GM23338 (cell line): ENCODE results near the gene SORBS2. TPM values are rescaled to one million over a fixed set of nuclear protein-coding genes. Genes with fewer than 3 reads are reported as not detected.

Experiments
- ATAC-seq: fragments of 200-7000 bp; cut with Tn5 transposase; 3 replicates; pipeline ENCODE4 v1.9.1; 2020
- DNase-seq: peaks from one replicate; pipeline ENCODE4 v3.0.0-alpha.2; 2015; ENCODE audit warnings: low spot score
- H2AFZ ChIP-seq: fragments of 200-600 bp; sonication (generic); 2 replicates; pipeline ENCODE4 v1.8.0; 2016; ENCODE audit warnings: antibody characterized with exemption, mild to moderate bottlenecking, moderate library complexity
- H3F3A ChIP-seq: fragments of 200-600 bp; sonication (generic); replicated peaks from 2 replicates; pipeline ENCODE4 v1.8.0; 2017; ENCODE audit warnings: antibody characterized with exemption, mixed run types, low read depth
- H3K27ac ChIP-seq: fragments of 200-600 bp; sonication (generic); 2 replicates; pipeline ENCODE4 v1.6.1; 2016; ENCODE audit warnings: low read depth
- H3K27me3 ChIP-seq: fragments of 200-600 bp; sonication (generic); 2 replicates; pipeline ENCODE4 v1.8.0; 2016; ENCODE audit warnings: mild to moderate bottlenecking, mixed run types, moderate library complexity; ENCODE audit not compliant: insufficient read depth
- H3K36me3 ChIP-seq: fragments of 200-600 bp; sonication (generic); 2 replicates; pipeline ENCODE4 v1.8.0; 2016; ENCODE audit warnings: mild to moderate bottlenecking; ENCODE audit not compliant: insufficient read depth
- H3K4me1 ChIP-seq: fragments of 200-600 bp; sonication (generic); 2 replicates; pipeline ENCODE4 v1.8.0; 2016; ENCODE audit warnings: mild to moderate bottlenecking, moderate library complexity; ENCODE audit not compliant: insufficient read depth
- H3K4me2 ChIP-seq: fragments of 200-600 bp; sonication (generic); 2 replicates; pipeline ENCODE4 v1.7.1; 2017; ENCODE audit warnings: mixed run types
- H3K4me3 ChIP-seq: fragments of 200-600 bp; sonication (generic); 2 replicates; pipeline ENCODE4 v1.6.1; 2016; ENCODE audit warnings: mixed run types
- H3K79me2 ChIP-seq: fragments of 200-600 bp; sonication (generic); replicated peaks from 2 replicates; pipeline ENCODE4 v1.8.0; 2017; ENCODE audit warnings: mild to moderate bottlenecking; ENCODE audit not compliant: insufficient read depth
- H3K9me2 ChIP-seq: fragments of 200-600 bp; sonication (generic); 2 replicates; pipeline ENCODE4 v1.8.0; 2017; ENCODE audit not compliant: insufficient read depth
- H4K20me1 ChIP-seq: fragments of 200-600 bp; sonication (generic); replicated peaks from 2 replicates; pipeline ENCODE4 v1.8.0; 2017; ENCODE audit warnings: mild to moderate bottlenecking; ENCODE audit not compliant: insufficient read depth
- H3K27ac Mint-ChIP-seq: 2 replicates; pipeline ENCODE4 v1.8.0; 2020; ENCODE audit warnings: inconsistent platforms, mild to moderate bottlenecking, moderate library complexity, mixed read lengths
- H3K27me3 Mint-ChIP-seq: 3 replicates; pipeline ENCODE4 v1.8.0; 2022; ENCODE audit warnings: low read depth, mild to moderate bottlenecking, moderate library complexity, mixed read lengths, inconsistent platforms; ENCODE audit not compliant: insufficient read depth, poor library complexity
- H3K36me3 Mint-ChIP-seq: 3 replicates; pipeline ENCODE4 v1.8.0; 2021; ENCODE audit warnings: low read depth, mild to moderate bottlenecking, inconsistent platforms, moderate library complexity, mixed read lengths
- H3K4me1 Mint-ChIP-seq: 3 replicates; pipeline ENCODE4 v1.8.0; 2020; ENCODE audit warnings: mild to moderate bottlenecking, inconsistent platforms, mixed read lengths
- H3K4me3 Mint-ChIP-seq: 3 replicates; pipeline ENCODE4 v1.8.0; 2021; ENCODE audit warnings: moderate library complexity, mild to moderate bottlenecking, inconsistent platforms, mixed read lengths
- H3K9me3 Mint-ChIP-seq: 3 replicates; pipeline ENCODE4 v1.8.0; 2020; ENCODE audit warnings: moderate library complexity, mild to moderate bottlenecking, inconsistent platforms, mixed read lengths
- CREB1 ChIP-seq: fragments of 250-450 bp; sonication (Bioruptor Pico); IDR thresholded peaks from 2 replicates; pipeline ENCODE4 v1.5.0; 2020; ENCODE audit warnings: low read depth, mild to moderate bottlenecking, moderate library complexity
- ETS1 ChIP-seq: IDR thresholded peaks from 2 replicates; pipeline ENCODE4 v1.6.1; 2016; ENCODE audit warnings: antibody characterized with exemption
- JUNB ChIP-seq: IDR thresholded peaks from one replicate; pipeline ENCODE4 v1.6.1; 2016; ENCODE audit warnings: antibody characterized with exemption; ENCODE audit not compliant: unreplicated experiment
- NANOG ChIP-seq: IDR thresholded peaks from 2 replicates; pipeline ENCODE4 v1.6.1; 2016; ENCODE audit warnings: antibody characterized with exemption, borderline replicate concordance
- POLR2AphosphoS5 ChIP-seq: IDR thresholded peaks from 2 replicates; pipeline ENCODE4 v1.6.1; 2016; ENCODE audit warnings: antibody characterized with exemption, low read depth
- ZNF331 ChIP-seq: fragments of 250-450 bp; sonication (Bioruptor Pico); IDR thresholded peaks from 2 replicates; pipeline ENCODE4 v1.5.0; 2020; ENCODE audit warnings: low read depth, mild to moderate bottlenecking, moderate library complexity
- ZNF462 ChIP-seq: fragments of 250-450 bp; sonication (Bioruptor Pico); IDR thresholded peaks from 2 replicates; pipeline ENCODE4 v1.5.0; 2020; ENCODE audit warnings: mild to moderate bottlenecking, moderate library complexity
- polyA plus RNA-seq: library from polyadenylated mRNA; unstranded; fragments of >200 nt; fragmentation: Nextera tagmentation; extraction: Ambion mirVana; gene quantifications from 2 replicates; pipeline ENCODE4 v1.2.1, GENCODE V29; 2016
- total RNA-seq: library from RNA; depleted of rRNA; stranded (reverse); fragments of >200 nt; shearing (Covaris generic); gene quantifications from 2 replicates; pipeline ENCODE4 v1.2.3, GENCODE V29; 2014

The SORBS2 gene
- total and polyA plus RNA-seq, 2 experiments from 2014 or later: 17.8 to 27.6 TPM

- peak overlapping the region; percentile 99 for H3K27ac ChIP-seq
- H3K27me3 Mint-ChIP-seq: peaks cover 2% of the 10 kb centered on the region
- ATAC-seq (no peak; the same call in 2 of the 3 replicates), DNase-seq (no peak)
- peaks cover 3% of the 10 kb centered on the region; the same call in 1 of the 3 replicates for H3K9me3 Mint-ChIP-seq
- H3K36me3 Mint-ChIP-seq: peaks cover 8% of the 10 kb centered on the region
- peaks cover 37% of the 10 kb centered on the region for H3K4me1 ChIP-seq
- H2AFZ ChIP-seq: no peak overlapping the region
- H3K36me3 ChIP-seq: no peaks in the 10 kb centered on the region
- H3K4me3 Mint-ChIP-seq: no peak overlapping the region; the same call in 2 of the 3 replicates
- H3K4me1 Mint-ChIP-seq: peaks cover 30% of the 10 kb centered on the region
- H3K4me2 ChIP-seq: peak overlapping the region; percentile 1
- H4K20me1 ChIP-seq: no peaks in the 10 kb centered on the region
- H3F3A ChIP-seq: peaks cover 16% of the 10 kb centered on the region
- no peak overlapping the region for H3K27ac Mint-ChIP-seq
- no peaks in the 10 kb centered on the region for H3K79me2 ChIP-seq
- no peak for TF ChIP-seq NANOG
- 0 out of 2 replicates have a peak, but pooled peaks have one; percentile 9 for TF ChIP-seq POLR2AphosphoS5
- no peak overlapping the region for H3K4me3 ChIP-seq
- no peaks in the 10 kb centered on the region for H3K27me3 ChIP-seq
- H3K9me2 ChIP-seq: no peaks in the 10 kb centered on the region
These were observed 26.7 kb upstream of the SORBS2 start for GRCh38 chr4:185838514-185839193.

- H3K27ac Mint-ChIP-seq: no peak overlapping the region
- peaks cover 2% of the 10 kb centered on the region for H3K27me3 Mint-ChIP-seq
- no peak overlapping the region for H2AFZ ChIP-seq
- TF ChIP-seq JUNB (no peak), POLR2AphosphoS5 (peak; percentile 36; the same call in 1 of the 2 replicates)
- peak overlapping the region; percentile 99 for H3K27ac ChIP-seq
- H4K20me1 ChIP-seq: no peaks in the 10 kb centered on the region
- no peaks in the 10 kb centered on the region for H3K9me2 ChIP-seq
- H3K79me2 ChIP-seq: no peaks in the 10 kb centered on the region
- H3K4me3 Mint-ChIP-seq: peak overlapping the region; percentile 8; the same call in 1 of the 3 replicates
- no peaks in the 10 kb centered on the region for H3K27me3 ChIP-seq
- no peak overlapping the region for H3K4me3 ChIP-seq
- DNase-seq: peak; percentile 76
- peaks cover 16% of the 10 kb centered on the region for H3F3A ChIP-seq
- H3K4me1 ChIP-seq: peaks cover 36% of the 10 kb centered on the region
- peaks cover 8% of the 10 kb centered on the region for H3K36me3 Mint-ChIP-seq
- peak; percentile 59 for ATAC-seq
- H3K4me2 ChIP-seq: peak overlapping the region; percentile 1
- H3K36me3 ChIP-seq: no peaks in the 10 kb centered on the region
- H3K9me3 Mint-ChIP-seq: peaks cover 3% of the 10 kb centered on the region; the same call in 1 of the 3 replicates
- peaks cover 30% of the 10 kb centered on the region for H3K4me1 Mint-ChIP-seq
These were observed 26.1 kb upstream of the SORBS2 start for GRCh38 chr4:185838104-185838452.

DNA sequence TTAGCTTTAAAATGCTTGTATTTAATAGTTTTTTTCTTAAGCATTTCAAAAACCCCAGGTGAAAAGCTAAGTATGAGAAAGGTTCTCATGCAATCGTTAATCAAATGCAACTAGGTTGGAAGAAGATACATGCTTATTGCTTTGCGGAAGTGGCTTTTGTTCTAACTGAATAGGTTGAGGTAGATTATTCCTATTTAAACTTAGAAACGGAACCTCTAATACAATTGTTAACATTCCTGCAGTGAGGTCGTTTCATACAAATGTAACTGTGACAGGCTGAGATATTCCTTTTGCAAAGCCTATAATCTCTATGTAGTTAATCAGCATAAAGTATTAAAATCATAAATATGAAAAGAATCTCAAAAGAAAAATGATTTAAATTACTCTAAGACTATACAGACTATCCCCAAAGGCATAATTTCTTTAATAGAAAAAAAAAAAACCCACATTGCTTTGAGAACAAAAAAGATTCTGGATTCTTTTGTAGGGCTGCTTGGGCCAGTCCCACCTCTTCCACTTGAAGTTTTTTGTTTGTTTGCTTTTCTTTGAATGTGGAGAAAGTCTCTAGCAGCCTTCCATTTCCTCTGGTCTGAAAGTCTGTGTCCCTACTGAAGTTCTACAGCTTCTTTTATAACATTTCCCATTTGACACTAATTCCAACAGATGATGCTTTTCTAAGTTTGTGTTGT is 25.6 kb upstream of the SORBS2 start:
- Histone ChIP-seq H3K4me2 (peak overlapping the region; percentile 6; the same call in 1 of the 2 replicates), H3K79me2 (no peaks in the 10 kb centered on the region), H3K27me3 (no peaks in the 10 kb centered on the region), H3F3A (peaks cover 16% of the 10 kb centered on the region), H3K4me3 (no peak overlapping the region), H3K4me1 (peaks cover 36% of the 10 kb centered on the region), H4K20me1 (no peaks in the 10 kb centered on the region), H3K36me3 (no peaks in the 10 kb centered on the region), H3K27ac (peak overlapping the region; percentile 99), H2AFZ (no peak overlapping the region), H3K9me2 (no peaks in the 10 kb centered on the region)
- Mint-ChIP-seq H3K4me1 (peaks cover 30% of the 10 kb centered on the region), H3K4me3 (no peak overlapping the region; the same call in 2 of the 3 replicates), H3K9me3 (0 out of 3 replicates have a peak, but pooled peaks cover 3% of the 10 kb centered on the region), H3K27ac (no peak overlapping the region; the same call in 1 of the 2 replicates), H3K36me3 (peaks cover 5% of the 10 kb centered on the region), H3K27me3 (peaks cover 2% of the 10 kb centered on the region)
- peak; percentile 3 for ATAC-seq
- TF ChIP-seq NANOG (peak; percentile 95), CREB1 (no peak), ZNF462 (CRISPR knock-in tag) (0 out of 2 replicates have a peak, but pooled peaks have one; percentile 11), POLR2AphosphoS5 (no peak), ZNF331 (CRISPR knock-in tag) (no peak), ETS1 (peak; percentile 31; the same call in 1 of the 2 replicates)
- DNase-seq: peak; percentile 51
